ENCODE results near the gene TMCC1. TPM values are rescaled to one million over a fixed set of nuclear protein-coding genes. Genes with fewer than 3 reads are reported as not detected.
"Not testable (repeated sequence)": the region's sequence is repeated elsewhere in the genome, so short reads cannot be mapped to it uniquely, and the experiment has no call there.

Gene TMCC1
- total RNA-seq, 1 donor from 2014 or later, result 33.9 TPM

DNA sequence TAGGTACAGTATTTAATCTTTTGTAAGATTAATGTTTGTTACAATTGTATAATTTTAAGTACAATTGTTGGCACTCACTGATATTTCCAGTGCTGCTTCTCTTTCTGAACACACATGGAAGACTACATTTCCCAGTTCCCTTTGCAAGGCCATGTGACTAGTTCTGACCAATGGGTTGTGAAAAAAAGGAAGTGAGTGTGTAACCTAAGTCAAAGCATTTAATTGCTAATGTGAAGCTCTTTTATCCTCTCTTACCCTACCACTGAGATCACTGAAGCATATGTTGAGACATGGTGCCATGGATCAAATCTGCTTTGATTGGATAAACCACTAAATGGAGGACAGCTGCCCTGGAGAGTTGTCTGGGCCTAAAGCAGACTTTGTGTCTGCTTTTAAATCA is 203.1 kb downstream of the TMCC1 start:
- ATAC-seq, result peak; percentile 60

DNA sequence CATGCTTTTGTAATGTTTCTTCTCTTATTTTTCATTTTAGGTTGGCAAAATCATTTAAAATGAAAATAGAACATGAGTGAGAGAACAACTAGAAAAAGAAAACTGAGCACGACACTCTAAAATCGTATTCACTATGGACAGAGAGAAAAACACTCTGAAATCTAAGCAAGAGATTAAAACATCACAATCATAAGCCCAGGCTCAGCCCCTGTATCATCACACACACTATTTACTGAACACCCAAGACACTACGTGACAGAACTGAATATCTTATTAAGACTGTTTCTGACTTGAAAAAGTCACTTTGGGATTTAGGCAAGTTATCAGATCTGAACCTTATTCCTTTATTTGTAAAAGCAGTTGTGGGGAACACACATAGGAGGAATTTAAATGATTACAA is 204.5 kb downstream of the TMCC1 start:
- DNase-seq (ENCODE audit: low spot score) (no peak), ATAC-seq (no peak)

More for the DNA sequence above, 203.1 kb downstream of the TMCC1 start:
- no peak for DNase-seq (ENCODE audit: low spot score)

DNA sequence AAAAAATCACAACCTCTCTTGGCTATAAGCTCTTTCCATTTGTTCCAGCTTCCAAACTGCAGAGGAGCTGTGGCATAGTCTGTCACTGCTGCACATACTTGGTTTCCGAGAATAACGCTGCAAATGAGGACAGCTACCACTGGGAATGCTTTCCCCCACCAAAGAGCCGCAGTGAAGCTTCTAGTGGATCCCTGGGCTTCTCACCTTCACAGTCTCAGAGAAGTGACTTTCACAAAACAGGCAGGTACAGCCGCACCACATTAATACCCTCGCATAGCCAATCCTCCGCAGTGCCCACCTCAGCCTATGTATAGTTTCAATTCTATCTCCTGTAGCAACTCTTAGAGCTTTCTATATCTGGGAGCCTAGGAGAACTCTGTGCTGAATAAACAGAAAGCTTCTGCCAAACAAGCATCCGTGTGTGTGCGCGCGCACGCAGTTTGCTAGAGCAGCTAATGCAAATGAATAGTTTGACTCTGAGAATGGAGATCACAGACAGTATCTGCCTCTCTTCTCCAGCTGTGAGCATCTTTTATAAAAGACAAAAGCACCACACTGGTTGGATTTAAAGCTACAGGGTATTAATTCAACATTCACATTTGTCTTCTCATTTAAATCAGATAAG is 205.1 kb downstream of the TMCC1 start:
- ATAC-seq, result peak; percentile 88
- peak; percentile 87 for DNase-seq (ENCODE audit: low spot score)

DNA sequence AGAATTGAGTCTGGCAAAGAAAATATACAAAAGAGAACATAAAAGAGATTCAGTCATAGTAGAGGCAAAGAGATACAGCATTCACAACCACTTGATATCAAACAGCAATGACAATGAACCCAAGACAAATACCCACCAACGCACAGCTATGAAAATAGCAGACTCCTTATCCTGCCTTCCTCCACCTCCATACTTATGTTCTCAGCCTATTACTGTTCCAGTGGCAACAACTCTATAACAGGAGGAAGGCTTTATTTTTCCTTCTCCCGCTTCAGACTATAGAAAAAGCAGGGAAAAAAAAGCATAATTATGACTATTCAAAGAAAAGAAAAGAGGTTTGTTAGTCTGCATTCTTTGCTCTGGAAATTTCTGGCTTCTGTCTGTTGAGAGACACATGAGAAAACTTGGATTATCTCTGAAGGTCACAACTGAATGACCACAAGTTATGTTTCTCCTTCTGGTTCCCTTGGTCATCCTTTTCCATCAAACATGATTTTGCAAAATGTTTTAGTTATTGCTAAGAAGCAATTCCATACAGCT is 205.9 kb downstream of the TMCC1 start:
- DNase-seq (ENCODE audit: low spot score) (no peak), ATAC-seq (peak; percentile 17)

DNA sequence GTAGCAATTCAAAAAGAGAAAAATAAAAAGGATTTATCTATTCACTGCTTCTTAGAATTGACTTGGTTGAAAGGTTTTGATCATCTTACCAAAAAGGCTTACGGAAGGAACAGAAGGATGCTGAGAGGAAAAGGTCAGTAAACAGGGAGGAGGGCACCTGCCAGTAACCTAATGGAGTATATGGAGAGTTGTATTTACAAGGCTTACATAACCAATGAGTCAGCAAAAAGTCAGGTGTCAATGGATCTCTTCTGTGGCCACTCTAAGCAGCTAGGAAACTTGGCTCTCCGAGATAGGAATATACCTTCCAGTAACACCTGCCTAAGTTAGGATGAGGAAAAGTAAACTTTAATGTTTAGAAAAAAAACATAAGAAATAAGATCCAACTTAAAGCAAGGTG is 206.6 kb downstream of the TMCC1 start:
- ATAC-seq (peak; percentile 73), DNase-seq (ENCODE audit: low spot score) (no peak)

DNA sequence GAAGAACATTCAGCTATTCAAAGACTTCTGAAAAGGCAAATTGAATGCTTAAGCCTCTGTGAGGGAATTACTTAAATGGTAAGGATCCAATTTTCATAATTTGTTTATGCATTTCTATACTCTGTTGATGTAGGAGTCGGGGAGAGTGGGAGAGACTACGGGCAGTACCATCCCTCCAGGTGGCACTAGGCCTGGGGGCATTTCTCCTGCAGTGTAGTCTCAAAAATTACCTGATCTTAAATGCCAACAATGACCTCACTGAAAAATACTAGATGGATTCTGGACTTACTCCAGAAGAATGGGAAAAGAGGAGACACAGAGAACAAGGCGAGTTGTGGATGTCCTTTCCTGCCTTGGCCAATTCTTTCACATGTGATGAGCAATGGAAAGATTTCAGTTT is 209.2 kb downstream of the TMCC1 start:
- ATAC-seq (no peak), DNase-seq (ENCODE audit: low spot score) (no peak)

DNA sequence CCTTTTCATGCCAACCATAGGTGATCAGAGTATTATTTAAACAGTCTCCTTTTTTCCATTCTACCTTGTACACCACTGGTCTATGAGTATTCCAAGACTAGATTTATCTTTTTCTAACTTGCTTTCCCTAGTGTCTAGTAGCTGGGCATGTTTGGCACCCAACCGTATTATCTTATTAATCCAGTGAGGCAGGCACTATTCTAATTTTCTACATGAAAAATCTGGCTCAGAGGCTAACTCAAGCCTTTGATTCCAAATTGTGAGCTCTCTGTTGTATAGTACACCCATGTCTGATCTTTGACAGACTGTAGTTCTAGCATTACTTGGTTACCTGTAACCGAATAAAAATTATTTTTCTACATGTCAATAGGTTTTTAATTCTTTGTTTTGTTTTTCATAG is 210.3 kb downstream of the TMCC1 start:
- ATAC-seq (no peak), DNase-seq (ENCODE audit: low spot score) (no peak)

DNA sequence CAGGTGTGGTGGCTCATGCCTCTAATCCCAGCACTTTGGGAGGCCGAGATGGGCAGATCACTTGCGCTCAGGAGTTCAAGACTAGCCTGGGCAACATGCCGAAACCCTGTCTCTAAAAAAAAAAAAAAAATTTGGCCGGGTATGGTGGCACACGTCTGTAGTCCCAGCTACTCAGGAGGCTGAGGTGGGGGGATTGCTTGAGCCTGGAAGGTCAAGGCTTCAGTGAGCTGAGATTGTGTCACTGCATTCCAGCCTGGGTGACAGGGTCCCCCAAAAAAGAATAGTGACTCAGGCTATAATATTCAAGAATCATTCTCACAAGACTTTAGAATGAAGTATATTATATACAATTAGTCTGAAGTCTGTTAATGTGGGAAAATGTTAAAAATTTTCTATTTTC is 216.5 kb downstream of the TMCC1 start:
- ATAC-seq, result no peak
- DNase-seq (ENCODE audit: low spot score), result no peak

DNA sequence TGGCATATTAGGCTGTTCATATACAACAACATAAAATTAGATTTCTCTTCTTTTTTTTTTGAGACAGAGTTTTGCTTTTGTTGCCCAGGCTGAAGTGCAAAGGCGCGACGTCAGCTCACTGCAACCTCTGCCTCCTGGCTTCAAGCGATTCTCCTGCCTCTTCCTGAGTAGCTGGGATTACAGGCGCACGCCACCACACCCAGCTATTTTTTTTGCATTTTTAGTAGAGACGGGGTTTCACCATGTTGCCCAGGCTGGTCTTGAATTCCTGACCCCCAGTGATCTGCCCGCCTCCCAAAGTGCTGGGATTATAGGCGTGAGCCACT is 218.8 kb downstream of the TMCC1 start:
- DNase-seq (ENCODE audit: low spot score), result not testable (repeated sequence)
- ATAC-seq, result peak; percentile 47

DNA sequence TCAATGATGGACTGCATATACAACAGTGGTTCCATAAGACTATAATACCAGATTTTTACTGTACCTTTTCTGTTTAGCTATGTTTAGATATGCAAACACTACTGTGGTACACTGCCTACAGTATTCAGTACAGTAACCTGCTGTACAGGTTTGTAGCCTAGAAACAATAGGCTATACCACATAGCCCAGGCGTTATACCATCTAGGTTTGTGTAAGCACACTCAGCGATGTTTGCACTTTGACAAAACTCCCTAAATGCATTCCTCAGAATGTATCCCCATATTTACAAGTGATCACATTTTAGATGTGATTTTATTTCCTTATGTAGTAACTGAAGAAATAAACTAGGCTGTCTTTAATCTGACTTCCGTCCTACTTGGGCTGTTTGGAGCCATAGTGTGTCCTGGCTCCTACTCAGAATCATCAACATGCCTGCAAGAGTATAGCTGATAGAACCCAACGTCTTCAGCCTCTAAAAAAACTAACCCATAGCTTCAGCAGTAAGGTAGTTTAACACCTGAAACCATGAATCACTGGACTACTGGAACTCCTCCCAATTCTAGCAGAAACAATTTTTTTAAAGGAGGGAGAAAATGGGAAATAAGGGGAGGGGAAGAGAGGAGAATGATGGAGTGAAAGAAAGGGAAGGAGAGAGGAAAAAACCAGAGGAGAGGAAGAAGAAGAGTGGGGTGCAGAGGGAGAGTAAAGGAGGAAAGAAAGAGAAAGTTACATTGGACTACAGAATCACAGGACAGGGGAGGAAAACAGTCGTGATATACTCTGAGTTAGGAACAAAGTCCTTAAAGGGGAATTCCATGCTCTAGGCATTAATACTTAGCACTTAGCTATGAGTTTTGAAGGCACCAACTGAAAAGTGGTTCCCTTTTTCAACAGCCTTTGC is 219.4 kb downstream of the TMCC1 start:
- DNase-seq (ENCODE audit: low spot score) (no peak), ATAC-seq (peak; percentile 83)

DNA sequence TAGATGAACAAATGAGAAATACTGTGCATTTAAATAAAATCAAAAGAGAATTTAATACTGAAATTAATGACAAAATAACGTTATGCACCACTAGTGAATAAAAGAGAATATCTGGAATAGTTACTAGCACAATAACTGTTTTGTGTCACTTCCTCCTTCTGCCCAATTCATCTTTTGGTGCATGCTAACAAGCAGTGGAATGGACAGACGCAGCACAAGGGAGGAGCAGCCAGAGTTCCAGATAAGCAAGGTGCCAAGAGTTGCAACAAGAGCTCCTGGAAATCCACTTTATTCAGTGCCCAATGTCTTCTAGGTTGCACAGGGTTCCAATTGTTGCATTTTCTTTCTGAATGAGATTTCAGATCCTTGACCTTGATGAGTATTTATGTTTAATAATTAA is 220.5 kb downstream of the TMCC1 start:
- no peak for DNase-seq (ENCODE audit: low spot score)

DNA sequence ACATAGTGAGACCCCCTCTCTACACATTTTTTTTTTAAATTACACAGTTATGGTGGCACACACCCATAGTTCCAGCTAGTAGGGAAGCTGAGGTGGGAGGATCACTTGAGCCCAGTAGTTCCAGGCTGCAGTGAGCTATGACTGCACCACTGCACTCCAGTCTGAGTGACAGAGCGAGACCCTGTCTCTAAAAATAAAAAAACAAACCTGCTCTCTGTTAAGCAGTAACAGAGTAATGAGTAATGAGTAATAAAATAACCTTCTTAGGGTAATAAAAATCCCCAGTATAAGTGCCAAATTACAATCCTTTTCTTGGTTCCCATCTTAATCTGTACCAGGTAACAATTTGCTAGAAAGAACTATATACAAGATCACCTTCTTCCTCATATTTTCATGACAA is 221.1 kb downstream of the TMCC1 start:
- ATAC-seq (no peak), DNase-seq (ENCODE audit: low spot score) (no peak)

More for the DNA sequence above, 220.5 kb downstream of the TMCC1 start:
- ATAC-seq, result peak; percentile 74

DNA sequence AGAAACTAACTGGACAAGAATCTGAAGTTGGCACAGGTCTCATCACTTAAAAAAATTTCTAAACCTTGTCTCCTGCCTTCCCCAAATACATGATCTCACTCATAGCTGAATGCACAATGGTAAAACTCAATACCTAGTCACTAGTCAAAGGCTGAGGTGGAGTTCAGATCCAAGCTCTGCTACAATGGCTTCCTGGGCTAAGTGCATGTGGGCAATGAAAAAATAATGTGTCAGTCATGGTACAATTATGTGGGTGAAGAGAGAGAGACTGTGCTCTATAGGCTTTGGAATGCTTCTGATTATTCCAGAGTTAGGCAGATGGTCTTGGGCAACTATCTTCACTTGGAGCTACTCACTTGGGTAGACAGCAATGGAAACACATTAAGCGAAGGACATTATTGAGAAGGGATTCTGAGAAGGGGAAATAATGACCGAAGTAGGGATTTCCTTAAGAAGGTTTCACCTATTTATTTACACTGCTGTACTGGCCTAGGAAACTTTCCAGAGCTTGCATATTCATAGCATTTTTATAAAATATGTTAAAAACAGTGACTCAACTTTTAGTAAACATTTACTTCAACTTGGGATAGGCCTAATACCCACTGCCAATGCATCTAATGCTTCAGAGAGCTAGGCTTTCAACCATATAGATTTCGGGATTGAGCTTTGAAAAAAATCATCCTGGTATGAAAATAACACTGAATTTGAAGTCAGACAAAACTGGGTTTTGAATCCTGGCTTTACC is 228.3 kb downstream of the TMCC1 start:
- DNase-seq (ENCODE audit: low spot score), result no peak

DNA sequence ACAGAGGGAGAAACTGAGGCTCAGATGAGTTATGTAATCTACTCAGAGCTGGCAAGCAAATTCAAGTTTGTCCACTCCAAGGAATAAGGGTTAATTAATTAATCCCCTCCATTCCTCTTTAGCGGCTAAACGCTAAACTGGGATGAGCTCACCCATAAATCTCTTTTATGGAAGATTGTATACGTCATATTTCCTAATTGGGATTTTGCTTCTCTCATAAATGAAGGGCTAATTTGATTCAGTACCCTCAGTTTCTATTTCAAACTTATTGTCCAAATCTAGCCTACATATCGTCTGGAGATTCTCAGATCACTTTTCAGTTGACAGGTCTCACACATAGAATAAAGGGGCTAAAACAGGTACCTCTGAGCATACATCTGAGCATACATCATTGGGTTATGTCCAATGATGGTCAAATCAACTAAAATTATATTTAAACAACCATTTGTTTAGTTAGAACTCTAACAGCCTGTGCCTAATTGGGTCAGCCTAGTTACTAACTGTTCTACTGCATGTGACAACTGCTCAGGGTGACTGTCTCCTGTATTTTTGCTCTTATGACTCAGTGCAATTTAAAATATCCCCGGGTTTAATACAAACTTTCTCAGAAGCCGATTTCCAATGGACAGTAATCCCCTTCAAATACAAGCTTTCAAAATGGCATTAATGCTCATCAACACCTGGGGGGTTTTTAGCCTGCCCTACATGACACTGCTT is 229.4 kb downstream of the TMCC1 start:
- ATAC-seq (peak; percentile 31), DNase-seq (ENCODE audit: low spot score) (no peak)

More for the DNA sequence above, 228.3 kb downstream of the TMCC1 start:
- ATAC-seq, result peak; percentile 10

DNA sequence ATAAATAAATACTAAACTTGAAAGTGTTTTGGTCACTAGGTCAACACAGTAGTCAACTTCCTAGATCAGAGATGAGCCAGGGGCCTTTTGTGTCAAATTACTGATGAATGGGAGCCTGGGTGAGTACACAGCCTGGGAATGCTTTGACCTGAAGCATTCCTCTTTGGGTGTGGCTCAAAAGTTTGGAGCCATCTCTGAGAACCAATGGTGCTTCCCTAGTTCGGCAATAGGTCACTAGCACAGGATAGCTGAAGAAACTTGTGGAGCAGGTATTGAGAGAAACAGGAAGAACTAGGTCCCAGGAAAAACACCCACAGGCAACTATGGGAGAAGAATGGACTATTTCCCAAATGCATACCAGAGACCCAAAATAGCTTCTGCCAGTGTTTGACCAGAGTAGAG is 230.5 kb downstream of the TMCC1 start:
- ATAC-seq (peak; percentile 12), DNase-seq (ENCODE audit: low spot score) (no peak)

DNA sequence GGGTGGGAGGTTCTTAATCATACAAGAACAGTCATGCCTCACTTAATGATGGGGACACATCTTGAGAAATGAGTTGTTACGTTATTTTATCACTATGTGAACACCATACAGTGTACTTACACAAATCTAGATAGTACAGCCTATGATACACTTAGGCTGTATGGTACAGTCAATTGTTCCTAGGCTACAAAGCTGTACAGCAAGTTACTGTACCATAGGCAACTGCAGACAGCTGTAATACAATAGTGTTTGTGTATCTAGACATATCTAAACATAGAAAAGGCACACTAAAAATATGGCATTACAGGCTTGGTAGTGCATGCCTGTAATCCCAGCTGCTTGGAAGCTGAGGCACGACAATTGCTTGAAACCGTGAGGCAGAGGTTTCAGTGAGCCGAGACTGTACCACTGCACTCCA is 231.3 kb downstream of the TMCC1 start:
- DNase-seq (ENCODE audit: low spot score) (no peak), ATAC-seq (peak; percentile 19)

DNA sequence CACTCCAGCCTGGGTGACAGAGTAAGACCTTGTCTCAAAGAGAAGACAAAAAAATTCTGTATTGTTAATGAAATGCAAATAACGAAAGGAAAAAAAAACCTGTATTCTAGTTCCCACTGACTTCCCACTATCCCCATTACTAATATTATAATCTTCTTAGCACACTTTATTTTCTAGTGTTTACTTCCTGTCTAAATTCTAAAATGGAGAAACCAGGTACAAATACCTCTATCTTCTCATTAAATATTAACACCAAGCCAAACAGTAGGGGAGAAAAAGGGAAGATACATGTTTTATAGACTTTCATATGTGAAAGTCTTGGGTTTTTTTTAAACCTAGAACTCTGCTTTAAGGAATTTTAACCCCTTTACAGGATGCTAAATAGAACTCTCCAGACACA is 231.7 kb downstream of the TMCC1 start:
- DNase-seq (ENCODE audit: low spot score), result no peak
- peak; percentile 22 for ATAC-seq

DNA sequence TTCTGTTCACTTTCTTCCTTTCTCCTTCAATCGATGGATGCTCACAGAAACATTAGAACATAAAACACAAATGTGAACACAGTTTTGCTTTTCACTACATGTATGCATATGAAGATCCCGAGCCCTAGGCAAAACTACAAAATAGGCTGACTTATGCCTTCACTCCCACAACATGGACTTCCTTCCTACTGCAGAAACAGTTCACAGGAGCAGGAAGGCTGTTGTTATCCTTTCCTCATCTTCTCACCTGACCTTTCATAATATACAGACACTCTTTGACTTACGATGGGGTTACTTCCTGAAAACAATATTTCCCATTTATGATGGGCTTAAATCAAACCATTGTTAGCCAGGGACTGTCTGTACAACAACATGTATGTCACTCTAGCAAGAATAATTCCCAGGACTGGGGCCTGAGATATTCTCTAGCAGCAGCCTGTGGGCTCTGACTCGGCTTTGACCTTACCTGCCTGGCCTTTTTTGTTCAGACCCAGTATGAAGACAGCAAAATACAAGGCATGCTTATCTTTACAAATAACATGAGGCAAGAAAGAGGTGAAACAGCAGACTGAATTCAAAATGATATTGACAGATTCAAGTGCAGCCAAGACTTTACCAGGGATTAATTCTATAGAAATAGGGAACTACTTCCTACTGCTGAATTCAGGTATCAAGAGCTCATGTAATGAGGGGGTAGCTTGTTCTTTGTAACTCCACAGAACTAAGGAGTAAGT is 235.2 kb downstream of the TMCC1 start:
- ATAC-seq, result no peak
- no peak for DNase-seq (ENCODE audit: low spot score)

DNA sequence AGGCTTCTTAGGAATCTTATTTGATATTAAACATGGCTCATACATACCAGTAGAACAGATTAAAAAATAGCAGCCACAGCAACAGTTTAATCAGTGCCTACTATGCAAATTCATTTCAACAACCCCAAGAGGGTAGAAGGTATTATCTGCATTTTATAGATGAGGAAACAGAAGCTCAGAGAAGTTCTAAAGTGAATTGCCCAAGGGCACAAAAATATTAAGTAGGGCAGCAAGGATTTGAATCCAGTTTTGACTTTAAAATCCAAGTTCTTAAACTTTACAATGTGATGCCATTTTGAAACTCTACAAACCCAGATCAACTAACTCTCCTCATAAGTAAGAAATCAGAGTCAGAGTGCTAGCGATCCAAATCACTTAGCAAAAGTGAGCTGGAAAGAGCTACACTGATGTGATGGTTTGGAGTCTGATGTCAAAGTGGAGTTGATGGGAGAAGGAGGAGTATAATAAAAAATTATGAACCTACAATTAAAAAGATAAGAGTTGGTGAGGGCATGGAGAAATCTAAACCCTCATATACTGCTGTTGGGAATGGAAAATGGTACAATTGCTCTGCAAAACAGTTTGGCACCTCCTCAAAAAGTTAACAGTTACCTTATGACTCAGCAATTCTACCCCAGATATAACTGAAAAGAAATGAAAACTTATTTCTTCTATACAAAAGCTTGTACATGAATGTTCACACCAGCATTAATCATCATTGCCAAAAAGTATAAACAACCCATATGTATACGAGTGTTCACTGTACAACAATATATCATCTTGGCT is 236.1 kb downstream of the TMCC1 start:
- DNase-seq (ENCODE audit: low spot score) (no peak), ATAC-seq (peak; percentile 35)
